Liver (tissue), 9 donors: ENCODE measurements around the gene NUTM1. TPM values are rescaled to one million over a fixed set of nuclear protein-coding genes. Genes with fewer than 3 reads are reported as not detected.

Source experiments
- DNase-seq: peaks from one replicate; pipeline ENCODE4 v3.0.0-alpha.2; 2017; ENCODE audit warnings: low spot score
- H3K27ac ChIP-seq, 2 donors: one replicate each; pipeline ENCODE4 v1.7.0; 2013; ENCODE audit warnings: inconsistent platforms in 2 of 2, low read length in 2 of 2, control low read depth in 1 of 2, low read depth in 1 of 2, mild to moderate bottlenecking in 1 of 2
- H3K27me3 ChIP-seq, 4 donors: one replicate each; pipeline versions ENCODE4 v1.6.1 to v1.7.0; 2013; ENCODE audit warnings: low read length in 3 of 4, inconsistent platforms in 1 of 4, mild to moderate bottlenecking in 1 of 4, moderate library complexity in 1 of 4; ENCODE audit not compliant: control insufficient read depth in 4 of 4, insufficient read depth in 4 of 4
- H3K36me3 ChIP-seq, 4 donors: one replicate each; pipeline versions ENCODE4 v1.6.1 to v1.7.0; 2013; ENCODE audit warnings: low read length in 3 of 4, mild to moderate bottlenecking in 3 of 4, low read depth in 1 of 4, moderate library complexity in 1 of 4; ENCODE audit not compliant: control insufficient read depth in 4 of 4, insufficient read depth in 3 of 4
- H3K4me1 ChIP-seq, 4 donors: one replicate each; pipeline versions ENCODE4 v1.6.1 to v1.7.0; 2013; ENCODE audit warnings: low read length in 3 of 4, mild to moderate bottlenecking in 3 of 4, moderate library complexity in 1 of 4; ENCODE audit not compliant: control insufficient read depth in 4 of 4, insufficient read depth in 4 of 4
- H3K4me3 ChIP-seq, 3 donors: one replicate each; pipeline versions ENCODE4 v1.6.1 to v1.7.0; 2013; ENCODE audit warnings: low read length in 3 of 3, control low read depth in 1 of 3, low read depth in 1 of 3, mild to moderate bottlenecking in 1 of 3
- H3K9ac ChIP-seq, 2 donors: one replicate each; pipeline ENCODE4 v1.7.0; 2013; ENCODE audit warnings: low read length in 2 of 2, mild to moderate bottlenecking in 2 of 2, moderate library complexity in 2 of 2, control low read depth in 1 of 2, low read depth in 1 of 2
- H3K9me3 ChIP-seq, 4 donors: one replicate each; pipeline versions ENCODE4 v1.6.1 to v1.7.0; 2013; ENCODE audit warnings: low read length in 3 of 4; ENCODE audit not compliant: control insufficient read depth in 4 of 4
- EGR1 ChIP-seq, 2 donors: IDR thresholded peaks; 2 replicates each; pipeline ENCODE4 v1.6.1; 2016 to 2018; ENCODE audit warnings: antibody characterized with exemption in 2 of 2, low read depth in 2 of 2
- FOXA1 ChIP-seq: IDR thresholded peaks from 2 replicates; pipeline ENCODE4 v1.6.1; 2016; ENCODE audit warnings: antibody characterized with exemption
- FOXA2 ChIP-seq: IDR thresholded peaks from 2 replicates; pipeline ENCODE4 v1.6.1; 2016; ENCODE audit warnings: antibody characterized with exemption
- GABPA ChIP-seq, 2 donors: IDR thresholded peaks in 1 of 2; conservative IDR thresholded peaks in 1 of 2; 2 replicates each; pipeline ENCODE4 v1.6.1; 2016; ENCODE audit warnings: antibody characterized with exemption in 2 of 2, mild to moderate bottlenecking in 1 of 2, moderate library complexity in 1 of 2
- HNF4A ChIP-seq, 2 donors: conservative IDR thresholded peaks; 2 replicates each; pipeline ENCODE4 v1.6.1; 2016; ENCODE audit warnings: antibody characterized with exemption in 2 of 2, mild to moderate bottlenecking in 2 of 2
- HNF4G ChIP-seq: IDR thresholded peaks from 2 replicates; pipeline ENCODE4 v1.6.1; 2016; ENCODE audit warnings: antibody characterized with exemption
- JUND ChIP-seq, 2 donors: IDR thresholded peaks; 2 replicates each; pipeline ENCODE4 v1.6.1; 2016; ENCODE audit warnings: antibody characterized with exemption in 2 of 2
- NR2F2 ChIP-seq: IDR thresholded peaks from 2 replicates; pipeline ENCODE4 v1.6.1; 2016; ENCODE audit warnings: antibody characterized with exemption
- RAD21 ChIP-seq, 2 donors: IDR thresholded peaks; 2 replicates each; pipeline ENCODE4 v1.6.1; 2016; ENCODE audit warnings: antibody characterized with exemption in 2 of 2, mild to moderate bottlenecking in 2 of 2
- RXRA ChIP-seq, 2 donors: IDR thresholded peaks; 2 replicates each; pipeline ENCODE4 v1.6.1; 2017 to 2018; ENCODE audit warnings: antibody characterized with exemption in 2 of 2, mild to moderate bottlenecking in 1 of 2
- SP1 ChIP-seq: IDR thresholded peaks from 2 replicates; pipeline ENCODE4 v1.6.1; 2018; ENCODE audit warnings: antibody characterized with exemption, mild to moderate bottlenecking
- TAF1 ChIP-seq: conservative IDR thresholded peaks from 2 replicates; pipeline ENCODE4 v1.6.1; 2016; ENCODE audit warnings: antibody characterized with exemption, mild to moderate bottlenecking
- WGBS: extraction: QIAGEN DNeasy Blood & Tissue Kit; methylation state at CpG from one replicate; pipeline ENCODE4 v1.1.7; 2013; 5-methylcytosine and 5-hydroxymethylcytosine counted together
- polyA plus RNA-seq, 2 donors: library from polyadenylated mRNA; stranded (reverse) in 1 of 2; unstranded in 1 of 2; fragments of 200-250 nt in 1 of 2; fragments of >200 nt in 1 of 2; fragmentation: Nextera tagmentation in 1 of 2; extraction: Ambion mirVana in 1 of 2; gene quantifications; one replicate each; pipeline versions ENCODE4 v1.2.1 to v1.2.3, GENCODE V29; 2013 to 2015
- total RNA-seq, 2 donors: library from RNA; depleted of rRNA; stranded (reverse); fragments of >200 nt; gene quantifications; one replicate each; pipeline ENCODE4 v1.2.3, GENCODE V29; 2014
- TF ChIP-seq, protein P1 (sequence below): IDR thresholded peaks from 2 replicates; pipeline ENCODE4 v1.6.1; 2016; ENCODE audit warnings: antibody characterized with exemption
- TF ChIP-seq, protein P2 (sequence below): fragments of 150-350 bp; IDR thresholded peaks from 2 replicates; pipeline ENCODE4 v1.5.1; 2017; ENCODE audit warnings: improper control_type of control experiment, low read depth, low read length; ENCODE audit not compliant: missing input control
- TF ChIP-seq, protein P3 (sequence below): IDR thresholded peaks from 2 replicates; pipeline ENCODE4 v1.6.1; 2016; ENCODE audit warnings: antibody characterized with exemption
- donor health status: healthy.
- donor health status: healthy.
- donor health status: healthy.
- donor health status: healthy.
- donor health status: healthy.

Gene NUTM1
- total and polyA plus RNA-seq, 4 donors: not detected

DNA sequence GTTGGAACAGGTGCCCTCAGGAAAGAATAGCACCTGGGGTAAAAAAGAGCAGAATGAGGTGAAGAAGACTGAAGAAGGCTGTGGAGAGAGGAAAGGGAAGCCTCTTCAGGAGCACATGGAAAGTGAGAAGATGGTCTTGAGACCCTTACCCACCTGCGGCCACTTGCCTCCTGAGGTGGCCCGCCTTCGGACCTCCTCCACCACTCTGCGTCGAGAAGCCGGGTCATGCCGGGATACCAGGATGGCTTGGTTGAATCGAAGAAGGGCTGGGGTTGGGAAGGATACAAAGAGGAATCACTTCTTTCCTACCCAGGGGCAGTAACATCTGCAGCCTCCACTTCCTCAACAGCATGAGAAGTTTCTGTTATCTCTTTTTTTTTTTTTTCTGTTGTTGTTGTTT, 20.9 kb downstream of the NUTM1 start:
- Histone ChIP-seq H3K36me3 (peaks cover 0 to 2% (median 0%) of the 10 kb centered on the region in 4 donors), H3K27me3 (no peaks in the 10 kb centered on the region), H3K9ac (no peak overlapping the region), H3K27ac (no peak overlapping the region), H3K4me1 (peaks cover 0 to 19% (median 12%) of the 10 kb centered on the region in 4 donors), H3K4me3 (no peak overlapping the region), H3K9me3 (no peaks in the 10 kb centered on the region)
- TF ChIP-seq, protein P1, sequence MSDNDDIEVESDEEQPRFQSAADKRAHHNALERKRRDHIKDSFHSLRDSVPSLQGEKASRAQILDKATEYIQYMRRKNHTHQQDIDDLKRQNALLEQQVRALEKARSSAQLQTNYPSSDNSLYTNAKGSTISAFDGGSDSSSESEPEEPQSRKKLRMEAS: no peak
- TF ChIP-seq, protein P2, sequence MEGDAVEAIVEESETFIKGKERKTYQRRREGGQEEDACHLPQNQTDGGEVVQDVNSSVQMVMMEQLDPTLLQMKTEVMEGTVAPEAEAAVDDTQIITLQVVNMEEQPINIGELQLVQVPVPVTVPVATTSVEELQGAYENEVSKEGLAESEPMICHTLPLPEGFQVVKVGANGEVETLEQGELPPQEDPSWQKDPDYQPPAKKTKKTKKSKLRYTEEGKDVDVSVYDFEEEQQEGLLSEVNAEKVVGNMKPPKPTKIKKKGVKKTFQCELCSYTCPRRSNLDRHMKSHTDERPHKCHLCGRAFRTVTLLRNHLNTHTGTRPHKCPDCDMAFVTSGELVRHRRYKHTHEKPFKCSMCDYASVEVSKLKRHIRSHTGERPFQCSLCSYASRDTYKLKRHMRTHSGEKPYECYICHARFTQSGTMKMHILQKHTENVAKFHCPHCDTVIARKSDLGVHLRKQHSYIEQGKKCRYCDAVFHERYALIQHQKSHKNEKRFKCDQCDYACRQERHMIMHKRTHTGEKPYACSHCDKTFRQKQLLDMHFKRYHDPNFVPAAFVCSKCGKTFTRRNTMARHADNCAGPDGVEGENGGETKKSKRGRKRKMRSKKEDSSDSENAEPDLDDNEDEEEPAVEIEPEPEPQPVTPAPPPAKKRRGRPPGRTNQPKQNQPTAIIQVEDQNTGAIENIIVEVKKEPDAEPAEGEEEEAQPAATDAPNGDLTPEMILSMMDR: no peak
- TF ChIP-seq HNF4A (conservative IDR thresholded peaks at IDR 0.05): no peak
- TF ChIP-seq FOXA2: no peak
- no peak for TF ChIP-seq TAF1
- no peak for TF ChIP-seq EGR1 (IDR thresholded peaks at IDR 0.05; ENCODE audit: low read depth in 2 of 2)
- no peak for TF ChIP-seq RXRA (IDR thresholded peaks at IDR 0.05)
- no peak for TF ChIP-seq NR2F2
- no peak for TF ChIP-seq GABPA (IDR thresholded peaks at IDR 0.05 in 1 of 2, conservative IDR thresholded peaks at IDR 0.05 in 1 of 2)
- TF ChIP-seq HNF4G: no peak
- WGBS: 97% methylated on average over 8 of the region's 8 CpGs
- DNase-seq: no peak

DNA sequence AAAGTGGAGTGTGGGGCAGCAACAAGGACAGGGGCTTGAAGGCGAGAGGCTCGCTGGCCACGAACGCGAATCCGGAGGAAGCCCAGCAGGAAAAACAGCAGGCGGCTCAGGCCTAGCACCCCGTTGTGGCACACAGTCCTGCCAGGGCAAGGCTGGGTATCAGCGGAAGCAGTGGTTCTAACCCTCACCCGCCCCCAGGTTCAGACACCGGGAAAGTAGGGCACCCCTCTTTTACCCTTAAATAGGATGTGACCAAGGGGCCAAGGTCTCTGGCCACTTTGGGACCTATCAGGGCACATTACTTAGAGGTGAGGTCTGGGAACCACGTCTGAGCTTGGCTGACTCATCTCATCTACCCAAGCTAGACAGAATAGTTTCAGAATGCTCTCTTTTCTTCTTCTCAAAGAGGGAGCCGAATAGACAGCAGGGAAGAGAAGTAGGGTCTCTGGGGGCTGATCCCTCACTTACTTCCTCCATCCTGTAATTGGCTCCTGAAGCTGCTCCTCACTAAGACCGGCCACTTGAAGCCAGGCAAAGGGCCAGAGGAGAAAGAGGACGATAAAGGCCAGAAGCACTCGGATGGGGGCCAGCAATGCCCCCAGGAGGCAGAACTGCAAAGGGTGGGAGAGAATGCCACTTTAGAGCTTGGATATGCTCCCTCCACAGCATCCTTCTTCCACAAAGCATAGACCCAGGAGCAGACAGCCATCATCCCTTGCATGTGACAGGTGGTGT, 22.1 kb downstream of the NUTM1 start:
- Histone ChIP-seq H3K27ac (no peak overlapping the region), H3K36me3 (no peaks in the 10 kb centered on the region), H3K4me3 (no peak overlapping the region), H3K9me3 (no peaks in the 10 kb centered on the region), H3K9ac (no peak overlapping the region), H3K4me1 (peaks cover 0 to 19% (median 12%) of the 10 kb centered on the region in 4 donors), H3K27me3 (no peaks in the 10 kb centered on the region)
- no peak for DNase-seq
- 90% methylated on average over 16 of the region's 16 CpGs for WGBS
- TF ChIP-seq SP1: no peak

DNA sequence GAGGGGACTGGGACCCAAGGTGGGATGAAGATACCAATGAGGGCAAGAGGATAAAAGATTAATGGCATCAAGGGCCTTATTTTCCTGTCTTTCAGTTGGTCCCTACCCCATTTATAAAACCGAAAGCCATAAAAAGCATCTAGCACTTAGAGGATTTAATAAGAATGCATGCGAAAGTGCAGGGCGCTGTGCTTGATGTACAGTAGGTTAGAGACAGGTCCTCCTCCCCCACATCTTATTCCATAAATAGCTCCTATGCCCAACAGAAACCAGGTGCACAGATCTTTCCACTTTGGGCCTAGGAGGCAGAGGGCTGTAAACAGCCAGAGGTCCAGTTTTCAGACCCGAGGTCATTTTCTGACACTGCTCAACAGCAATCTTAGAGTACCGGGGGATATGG, 22.7 kb downstream of the NUTM1 start:
- no peak overlapping the region for H3K27ac ChIP-seq
- H3K36me3 ChIP-seq: no peaks in the 10 kb centered on the region
- no peak overlapping the region for H3K9ac ChIP-seq
- peaks cover 0 to 19% (median 12%) of the 10 kb centered on the region in 4 donors for H3K4me1 ChIP-seq
- H3K9me3 ChIP-seq: no peaks in the 10 kb centered on the region
- 53% methylated on average over 5 of the region's 5 CpGs for WGBS
- H3K4me3 ChIP-seq: peak overlapping the region in 1 of 3 donors; percentile 86
- H3K27me3 ChIP-seq: no peaks in the 10 kb centered on the region
- TF ChIP-seq FOXA1 (no peak), RXRA (IDR thresholded peaks at IDR 0.05) (no peak), RAD21 (IDR thresholded peaks at IDR 0.05) (no peak), NR2F2 (no peak), TAF1 (no peak), FOXA2 (no peak), EGR1 (IDR thresholded peaks at IDR 0.05; ENCODE audit: low read depth in 2 of 2) (no peak), GABPA (IDR thresholded peaks at IDR 0.05 in 1 of 2, conservative IDR thresholded peaks at IDR 0.05 in 1 of 2) (no peak), JUND (IDR thresholded peaks at IDR 0.05) (no peak), HNF4G (no peak), SP1 (no peak)
- TF ChIP-seq, protein P1: no peak
- TF ChIP-seq, protein P2: no peak
- TF ChIP-seq, protein P3, sequence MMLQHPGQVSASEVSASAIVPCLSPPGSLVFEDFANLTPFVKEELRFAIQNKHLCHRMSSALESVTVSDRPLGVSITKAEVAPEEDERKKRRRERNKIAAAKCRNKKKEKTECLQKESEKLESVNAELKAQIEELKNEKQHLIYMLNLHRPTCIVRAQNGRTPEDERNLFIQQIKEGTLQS: no peak
- no peak for DNase-seq
